Keratinocyte (primary cell): ENCODE results near the gene ACVR1B.

Experiments
- CTCF ChIP-seq, 3 experiments: IDR thresholded peaks in 1 of 3; conservative IDR thresholded peaks in 1 of 3; optimal IDR thresholded peaks in 1 of 3; 2 replicates in 2 of 3; 3 replicates in 1 of 3; pipeline versions ENCODE3 to v1.5.1; 2011; ENCODE audit warnings: low read length in 3 of 3, mild to moderate bottlenecking in 3 of 3, moderate library complexity in 2 of 3, control low read depth in 1 of 3, inconsistent platforms in 1 of 3; ENCODE audit not compliant: insufficient read depth in 2 of 3; ENCODE audit errors: extremely low read depth in 1 of 3
- EZH2 ChIP-seq: IDR thresholded peaks from one replicate; pipeline ENCODE4 v1.6.1; 2012; ENCODE audit warnings: inconsistent platforms, mild to moderate bottlenecking, low read length, moderate library complexity

GRCh38 chr12:51962737-51963136, 11.2 kb downstream of the ACVR1B start:
- no peak for TF ChIP-seq CTCF (optimal IDR thresholded peaks at IDR 0.05 in 1 of 3, IDR thresholded peaks at IDR 0.05 in 1 of 3, conservative IDR thresholded peaks at IDR 0.05 in 1 of 3; ENCODE audit: extremely low read depth in 1 of 3, insufficient read depth in 2 of 3, low read length in 3 of 3)
- no peak for TF ChIP-seq EZH2
